ENCODE data around the gene MCM9. TPM values are rescaled to one million over a fixed set of nuclear protein-coding genes. Genes with fewer than 3 reads are reported as not detected.

MCM9 gene
- total RNA-seq, 4 donors from 2014 or later, result 11.2 to 18.0 (median 17.4) TPM

- H3K4me1 ChIP-seq, result peaks cover 0 to 26% (median 5%) of the 10 kb centered on the region in 4 donors
- DNase-seq (ENCODE audit: low spot score in 2 of 2), result no peak
- no peaks in the 10 kb centered on the region for H3K9me3 ChIP-seq
- H3K27ac ChIP-seq, result peak overlapping the region; percentile 77 to 96 (median 92)
- peak overlapping the region; percentile 69 to 90 (median 78) for H3K4me3 ChIP-seq
- H3K27me3 ChIP-seq, result no peaks in the 10 kb centered on the region
- 6 to 13% methylated on average over 1 of the region's 1 CpG for WGBS, 2 donors
- no peak for TF ChIP-seq CTCF (IDR thresholded peaks at IDR 0.05)
- no peak for TF ChIP-seq EP300 (IDR thresholded peaks at IDR 0.05)
- no peak for TF ChIP-seq POLR2A (IDR thresholded peaks at IDR 0.05)
- peaks cover 0 to 16% (median 4%) of the 10 kb centered on the region in 3 donors for H3K36me3 ChIP-seq
These were observed 341 bp upstream of the MCM9 start for GRCh38 chr6:118935331-118935668.

GRCh38 chr6:118933855-118934460 lies 1.0 kb downstream of the MCM9 start:
- Histone ChIP-seq H3K9me3 (no peaks in the 10 kb centered on the region), H3K4me3 (peak overlapping the region; percentile 69 to 90 (median 78)), H3K4me1 (peaks cover 0 to 26% (median 5%) of the 10 kb centered on the region in 4 donors), H3K27ac (peak overlapping the region; percentile 23 to 96 (median 84)), H3K27me3 (no peaks in the 10 kb centered on the region), H3K36me3 (peaks cover 0 to 29% (median 4%) of the 10 kb centered on the region in 3 donors)
- WGBS, 2 donors, result 19 to 22% methylated on average over 8 of the region's 8 CpGs
- no peak for DNase-seq (ENCODE audit: low spot score in 2 of 2)
- no peak for TF ChIP-seq CTCF (IDR thresholded peaks at IDR 0.05)
- TF ChIP-seq POLR2A (IDR thresholded peaks at IDR 0.05), result no peak
- TF ChIP-seq EP300 (IDR thresholded peaks at IDR 0.05), result no peak

GRCh38 chr6:118932421-118932820 lies 2.5 kb downstream of the MCM9 start:
- WGBS, 2 donors, result 40% methylated on average over 2 of the region's 2 CpGs
- Histone ChIP-seq H3K9me3 (no peaks in the 10 kb centered on the region), H3K4me3 (no peak overlapping the region), H3K36me3 (peaks cover 0 to 45% (median 4%) of the 10 kb centered on the region in 3 donors), H3K27me3 (no peaks in the 10 kb centered on the region), H3K4me1 (peaks cover 0 to 26% (median 5%) of the 10 kb centered on the region in 4 donors), H3K27ac (no peak overlapping the region)
- no peak for DNase-seq (ENCODE audit: low spot score in 2 of 2)
- no peak for TF ChIP-seq EP300 (IDR thresholded peaks at IDR 0.05)
- TF ChIP-seq CTCF (IDR thresholded peaks at IDR 0.05), result no peak
- TF ChIP-seq POLR2A (IDR thresholded peaks at IDR 0.05), result no peak

GRCh38 chr6:118931436-118931835 lies 3.5 kb downstream of the MCM9 start:
- peaks cover 0 to 26% (median 5%) of the 10 kb centered on the region in 4 donors for H3K4me1 ChIP-seq
- no peaks in the 10 kb centered on the region for H3K27me3 ChIP-seq
- H3K36me3 ChIP-seq, result peaks cover 0 to 55% (median 4%) of the 10 kb centered on the region in 3 donors
- H3K4me3 ChIP-seq, result no peak overlapping the region
- H3K9me3 ChIP-seq, result no peaks in the 10 kb centered on the region
- H3K27ac ChIP-seq, result no peak overlapping the region
- DNase-seq (ENCODE audit: low spot score in 2 of 2), result no peak
- TF ChIP-seq CTCF (IDR thresholded peaks at IDR 0.05) (no peak), EP300 (IDR thresholded peaks at IDR 0.05) (no peak), POLR2A (IDR thresholded peaks at IDR 0.05) (no peak)
- WGBS, 2 donors, result 97 to 98% methylated on average over 5 of the region's 5 CpGs

GRCh38 chr6:118930680-118931079 lies 4.3 kb downstream of the MCM9 start:
- TF ChIP-seq CTCF (IDR thresholded peaks at IDR 0.05), result no peak
- no peak for TF ChIP-seq EP300 (IDR thresholded peaks at IDR 0.05)
- no peak for TF ChIP-seq POLR2A (IDR thresholded peaks at IDR 0.05)
- Histone ChIP-seq H3K4me3 (no peak overlapping the region), H3K36me3 (peaks cover 0 to 60% (median 4%) of the 10 kb centered on the region in 3 donors), H3K27ac (no peak overlapping the region), H3K9me3 (no peaks in the 10 kb centered on the region), H3K27me3 (no peaks in the 10 kb centered on the region), H3K4me1 (peaks cover 0 to 20% (median 5%) of the 10 kb centered on the region in 4 donors)
- no peak for DNase-seq (ENCODE audit: low spot score in 2 of 2)
- WGBS, 2 donors, result 97 to 98% methylated on average over 3 of the region's 3 CpGs
